HL-60/S4 treated with retinoic acid at 250 ng/mL for 4 days and 3 days (cell line): ENCODE data around the gene MTHFR.

Source experiments
- in situ Hi-C: fragments of 300-500 bp; cut with MboI; formaldehyde crosslinking; loops from 2 replicates; pipeline ENCODE4 v1.7.0; 2022; ENCODE audit warnings: low sequenced_read_pairs

The MTHFR gene

GRCh38 chr1:11783556-11783955 is 22.2 kb downstream of the MTHFR start:
- in situ Hi-C loops, result no loop called here

GRCh38 chr1:11782127-11782708 is 23.5 kb downstream of the MTHFR start:
- in situ Hi-C loops, result no loop called here

- in situ Hi-C loops, result no loop called here
These were observed 24.5 kb downstream of the MTHFR start for GRCh38 chr1:11781297-11781696.

- in situ Hi-C loops, result no loop called here
These were observed 25.2 kb downstream of the MTHFR start for GRCh38 chr1:11780380-11781147.

GRCh38 chr1:11779715-11780379 is 25.9 kb downstream of the MTHFR start:
- in situ Hi-C loops, result no loop called here

GRCh38 chr1:11778844-11779623 is 26.7 kb downstream of the MTHFR start:
- in situ Hi-C loops, result no loop called here

GRCh38 chr1:11778336-11778735 is 27.4 kb downstream of the MTHFR start:
- in situ Hi-C loops, result no loop called here

- in situ Hi-C loops, result no loop called here
These were observed 28.0 kb downstream of the MTHFR start for GRCh38 chr1:11777658-11778322.

GRCh38 chr1:11774753-11775152 is 31.0 kb downstream of the MTHFR start:
- in situ Hi-C loops, result no loop called here

GRCh38 chr1:11772458-11772857 is 33.3 kb downstream of the MTHFR start:
- in situ Hi-C loops, result no loop called here

- in situ Hi-C loops, result no loop called here
These were observed 34.2 kb downstream of the MTHFR start for GRCh38 chr1:11771481-11772043.

- in situ Hi-C loops, result no loop called here
These were observed 35.8 kb downstream of the MTHFR start for GRCh38 chr1:11770011-11770410.

GRCh38 chr1:11769274-11769673 is 36.5 kb downstream of the MTHFR start:
- in situ Hi-C loops, result no loop called here

- in situ Hi-C loops, result no loop called here
These were observed 36.9 kb downstream of the MTHFR start for GRCh38 chr1:11768821-11769220.

GRCh38 chr1:11767922-11768704 is 37.7 kb downstream of the MTHFR start:
- in situ Hi-C loops, result no loop called here

- in situ Hi-C loops, result no loop called here
These were observed 39.4 kb downstream of the MTHFR start for GRCh38 chr1:11766429-11766776.

- in situ Hi-C loops, result no loop called here
These were observed 39.9 kb downstream of the MTHFR start for GRCh38 chr1:11765661-11766428.

- in situ Hi-C loops, result no loop called here
These were observed 41.2 kb downstream of the MTHFR start for GRCh38 chr1:11764519-11764918.

GRCh38 chr1:11764115-11764514 is 41.6 kb downstream of the MTHFR start:
- in situ Hi-C loops, result no loop called here
